WERI-Rb-1 (cell line): ENCODE data around the gene DAND5.

Experiments
- DNase-seq: peaks from one replicate; pipeline ENCODE4 v3.0.0-alpha.2; 2020
- H3K27ac ChIP-seq: fragments of 250-450 bp; sonication (Bioruptor Pico); 2 replicates; pipeline ENCODE4 v1.5.1; 2020; ENCODE audit warnings: mild to moderate bottlenecking, moderate library complexity
- H3K27me3 ChIP-seq: fragments of 250-450 bp; sonication (Bioruptor Pico); 2 replicates; pipeline ENCODE4 v1.5.1; 2021; ENCODE audit warnings: mild to moderate bottlenecking, low read depth, moderate library complexity; ENCODE audit not compliant: insufficient read depth, severe bottlenecking
- H3K36me3 ChIP-seq: fragments of 250-450 bp; sonication (Bioruptor Pico); 2 replicates; pipeline ENCODE4 v1.5.1; 2020; ENCODE audit warnings: mild to moderate bottlenecking, moderate library complexity
- H3K4me3 ChIP-seq: 2 replicates; pipeline ENCODE4 v1.5.1; 2011; ENCODE audit warnings: low read depth, mild to moderate bottlenecking, control low read depth, low read length
- H3K9me3 ChIP-seq: fragments of 250-450 bp; sonication (Bioruptor Pico); 2 replicates; pipeline ENCODE4 v1.5.1; 2021; ENCODE audit warnings: mild to moderate bottlenecking, moderate library complexity; ENCODE audit not compliant: severe bottlenecking
- CTCF ChIP-seq: IDR thresholded peaks from 2 replicates; pipeline ENCODE4 v1.5.1; 2011; ENCODE audit warnings: low read depth, mild to moderate bottlenecking, control low read depth, inconsistent platforms, low read length

Gene DAND5

GRCh38 chr19:13020002-13020414 is 50.6 kb downstream of the DAND5 start:
- TF ChIP-seq CTCF, result no peak
- no peak for DNase-seq
- Histone ChIP-seq H3K9me3 (no peaks in the 10 kb centered on the region), H3K27ac (no peak overlapping the region), H3K27me3 (no peaks in the 10 kb centered on the region), H3K4me3 (no peak overlapping the region), H3K36me3 (no peaks in the 10 kb centered on the region)

- H3K27me3 ChIP-seq, result no peaks in the 10 kb centered on the region
- no peak overlapping the region for H3K27ac ChIP-seq
- no peaks in the 10 kb centered on the region for H3K9me3 ChIP-seq
- DNase-seq, result no peak
- H3K4me3 ChIP-seq, result no peak overlapping the region
- no peaks in the 10 kb centered on the region for H3K36me3 ChIP-seq
- no peak for TF ChIP-seq CTCF
Measured at GRCh38 chr19:13022111-13022858, 52.9 kb downstream of the DAND5 start.

- DNase-seq, result no peak
- Histone ChIP-seq H3K4me3 (no peak overlapping the region), H3K36me3 (no peaks in the 10 kb centered on the region), H3K9me3 (no peaks in the 10 kb centered on the region), H3K27ac (no peak overlapping the region), H3K27me3 (no peaks in the 10 kb centered on the region)
- no peak for TF ChIP-seq CTCF
Measured at GRCh38 chr19:13022859-13023636, 53.7 kb downstream of the DAND5 start.

- no peaks in the 10 kb centered on the region for H3K27me3 ChIP-seq
- no peak for DNase-seq
- TF ChIP-seq CTCF, result no peak
- no peak overlapping the region for H3K27ac ChIP-seq
- H3K4me3 ChIP-seq, result no peak overlapping the region
- H3K36me3 ChIP-seq, result no peaks in the 10 kb centered on the region
- H3K9me3 ChIP-seq, result no peaks in the 10 kb centered on the region
Measured at GRCh38 chr19:13023656-13024055, 54.3 kb downstream of the DAND5 start.
